ENCODE results near the gene OPCML.

GRCh38 chr11:132601875-132602274, 930.4 kb downstream of the OPCML start:
- no peak for TF ChIP-seq BATF2 (CRISPR knock-in tag; IDR thresholded peaks at IDR 0.05)
- no peak for TF ChIP-seq ZBTB20 (CRISPR knock-in tag; IDR thresholded peaks at IDR 0.05; ENCODE audit: borderline replicate concordance, low read depth)
- no peak for TF ChIP-seq JUND (CRISPR knock-in tag; IDR thresholded peaks at IDR 0.05)
- no peak for TF ChIP-seq POLR2A (IDR thresholded peaks at IDR 0.05; ENCODE audit: insufficient read depth in 1 of 2, low read depth in 2 of 2, low read length in 2 of 2)
- no peak for TF ChIP-seq NFRKB (IDR thresholded peaks at IDR 0.05)

Measured in HepG2 (cell line).